ENCODE measurements around the gene ZMIZ1.

Gene ZMIZ1

GRCh38 chr10:79125092-79125491 is 56.3 kb downstream of the ZMIZ1 start:
- DNase-seq: no peak

- no peak for DNase-seq
Measured at GRCh38 chr10:79126351-79127080, 57.8 kb downstream of the ZMIZ1 start.

GRCh38 chr10:79127151-79127961 is 58.6 kb downstream of the ZMIZ1 start:
- DNase-seq: peak; percentile 65

GRCh38 chr10:79128241-79128922 is 59.6 kb downstream of the ZMIZ1 start:
- DNase-seq: no peak

GRCh38 chr10:79128923-79129305 is 60.1 kb downstream of the ZMIZ1 start:
- peak; percentile 46 for DNase-seq

GRCh38 chr10:79129361-79129997 is 60.7 kb downstream of the ZMIZ1 start:
- no peak for DNase-seq

- DNase-seq: no peak
Measured at GRCh38 chr10:79130255-79130654, 61.5 kb downstream of the ZMIZ1 start.

- DNase-seq: no peak
Measured at GRCh38 chr10:79130846-79131245, 62.1 kb downstream of the ZMIZ1 start.

GRCh38 chr10:79131836-79132631 is 63.3 kb downstream of the ZMIZ1 start:
- no peak for DNase-seq

GRCh38 chr10:79132681-79133381 is 64.1 kb downstream of the ZMIZ1 start:
- DNase-seq: no peak

- DNase-seq: no peak
Measured at GRCh38 chr10:79133416-79133815, 64.7 kb downstream of the ZMIZ1 start.

- DNase-seq: no peak
Measured at GRCh38 chr10:79135790-79136189, 67.0 kb downstream of the ZMIZ1 start.

GRCh38 chr10:79136236-79137005 is 67.7 kb downstream of the ZMIZ1 start:
- DNase-seq: no peak

- no peak for DNase-seq
Measured at GRCh38 chr10:79137300-79137756, 68.6 kb downstream of the ZMIZ1 start.

- DNase-seq: no peak
Measured at GRCh38 chr10:79137826-79138225, 69.1 kb downstream of the ZMIZ1 start.

GRCh38 chr10:79138449-79139123 is 69.8 kb downstream of the ZMIZ1 start:
- DNase-seq: no peak

- DNase-seq: no peak
Measured at GRCh38 chr10:79139124-79139835, 70.5 kb downstream of the ZMIZ1 start.

- DNase-seq: no peak
Measured at GRCh38 chr10:79140085-79140793, 71.5 kb downstream of the ZMIZ1 start.

- DNase-seq: no peak
Measured at GRCh38 chr10:79140855-79141254, 72.1 kb downstream of the ZMIZ1 start.
